Subcutaneous adipose tissue (tissue), 4 donors: Measurements from ENCODE around the gene SLC2A4RG. TPM values are rescaled to one million over a fixed set of nuclear protein-coding genes. Genes with fewer than 3 reads are reported as not detected.

Experiments
- CTCF ChIP-seq: fragments of 450-650 bp; IDR thresholded peaks from one replicate; pipeline ENCODE4 v1.5.1; 2016; ENCODE audit warnings: low read depth, mild to moderate bottlenecking, control low read depth, antibody characterized with exemption, moderate library complexity
- total RNA-seq, 4 donors: library from RNA; depleted of rRNA; stranded (reverse); fragments of >200 nt; gene quantifications; one replicate each; pipeline ENCODE4 v1.1.0, GENCODE V29; 2016

Gene SLC2A4RG
- total RNA-seq, 4 donors from 2014 or later, result 8.6 to 126 (median 28.9) TPM

- no peak for TF ChIP-seq CTCF
Observed at GRCh38 chr20:63733579-63734081, 5.9 kb upstream of the SLC2A4RG start.

GRCh38 chr20:63734111-63734945 is 5.2 kb upstream of the SLC2A4RG start:
- no peak for TF ChIP-seq CTCF

- no peak for TF ChIP-seq CTCF
Observed at GRCh38 chr20:63734946-63735858, 4.4 kb upstream of the SLC2A4RG start.

- no peak for TF ChIP-seq CTCF
Observed at GRCh38 chr20:63735859-63736718, 3.5 kb upstream of the SLC2A4RG start, which contains the start of gene LIME1. Gene LIME1 (plus strand): TSS chr20:63736664. CDS start chr20:63737550, 886 bp downstream.

- TF ChIP-seq CTCF, result no peak
Observed at GRCh38 chr20:63736893-63737694, 2.5 kb upstream of the SLC2A4RG start.

GRCh38 chr20:63737695-63737944 is 2.0 kb upstream of the SLC2A4RG start:
- TF ChIP-seq CTCF, result no peak
